Naive thymus-derived CD4-positive, alpha-beta T cell (primary cell): ENCODE data around the gene KLHL17. TPM values are rescaled to one million over a fixed set of nuclear protein-coding genes. Genes with fewer than 3 reads are reported as not detected.

ENCODE experiments used
- ATAC-seq: fragments of 150-1000 bp; cut with Tn5 transposase; 2 replicates; pipeline ENCODE4 v1.10.0; 2021; ENCODE audit warnings: mild to moderate bottlenecking, moderate library complexity
- CTCF ChIA-PET: fragments of 350-600 bp; sonication (Branson Sonifier 250); formaldehyde crosslinking; loops from one replicate; lab custom pipeline; 2021; ENCODE audit warnings: antibody characterized with exemption; lab: Charles Lee
- POLR2A ChIA-PET: fragments of 350-600 bp; sonication (Branson Sonifier 250); formaldehyde crosslinking; loops from one replicate; lab custom pipeline; 2021; ENCODE audit warnings: antibody characterized with exemption, inconsistent platforms; lab: Charles Lee
- DNase-seq, 9 donors: peaks; one replicate each; pipeline versions ENCODE4 v3.0.0 to v3.0.0-alpha.2; 2020 to 2022; ENCODE audit warnings: mixed read lengths in 1 of 9
- H3K27ac ChIP-seq: one replicate; pipeline ENCODE4 v1.7.0; 2013; ENCODE audit warnings: mild to moderate bottlenecking, low read depth, low read length, moderate library complexity
- H3K27me3 ChIP-seq, 2 donors: one replicate each; pipeline ENCODE4 v1.7.0; 2013; ENCODE audit warnings: low read length in 2 of 2, mild to moderate bottlenecking in 2 of 2, moderate library complexity in 2 of 2; ENCODE audit not compliant: control insufficient read depth in 2 of 2, insufficient read depth in 2 of 2
- H3K36me3 ChIP-seq, 3 experiments: 1 replicate in 2 of 3; 2 replicates in 1 of 3; pipeline ENCODE4 v1.7.0; 2013; ENCODE audit warnings: low read length in 3 of 3, mild to moderate bottlenecking in 3 of 3, moderate library complexity in 1 of 3; ENCODE audit not compliant: insufficient read depth in 3 of 3, control insufficient read depth in 2 of 3
- H3K4me1 ChIP-seq, 2 donors: one replicate each; pipeline ENCODE4 v1.7.0; 2013; ENCODE audit warnings: low read length in 2 of 2, mild to moderate bottlenecking in 2 of 2, moderate library complexity in 1 of 2; ENCODE audit not compliant: control insufficient read depth in 2 of 2, insufficient read depth in 2 of 2
- H3K4me3 ChIP-seq: 2 replicates; pipeline ENCODE4 v1.7.0; 2013; ENCODE audit warnings: mild to moderate bottlenecking, low read length
- H3K9me3 ChIP-seq, 3 experiments: 1 replicate in 2 of 3; 2 replicates in 1 of 3; pipeline ENCODE4 v1.7.0; 2013; ENCODE audit warnings: low read length in 3 of 3; ENCODE audit not compliant: control insufficient read depth in 2 of 3
- H3K27ac Mint-ChIP-seq, 9 donors: one replicate each; pipeline ENCODE4 v1.8.0; 2020 to 2022; ENCODE audit warnings: mixed read lengths in 9 of 9, mild to moderate bottlenecking in 8 of 9, moderate library complexity in 5 of 9, inconsistent platforms in 2 of 9
- H3K27me3 Mint-ChIP-seq, 5 donors: one replicate each; pipeline ENCODE4 v1.8.0; 2021 to 2022; ENCODE audit warnings: mixed read lengths in 5 of 5, mild to moderate bottlenecking in 1 of 5
- H3K36me3 Mint-ChIP-seq, 5 donors: one replicate each; pipeline ENCODE4 v1.8.0; 2020 to 2022; ENCODE audit warnings: mixed read lengths in 5 of 5, mild to moderate bottlenecking in 3 of 5, inconsistent platforms in 1 of 5
- H3K4me1 Mint-ChIP-seq, 7 donors: one replicate each; pipeline ENCODE4 v1.8.0; 2020 to 2022; ENCODE audit warnings: mixed read lengths in 7 of 7, mild to moderate bottlenecking in 3 of 7, inconsistent platforms in 1 of 7
- H3K4me3 Mint-ChIP-seq, 10 donors: one replicate each; pipeline ENCODE4 v1.8.0; 2020 to 2022; ENCODE audit warnings: mild to moderate bottlenecking in 10 of 10, mixed read lengths in 10 of 10, moderate library complexity in 6 of 10, inconsistent platforms in 2 of 10
- H3K9me3 Mint-ChIP-seq, 11 donors: one replicate each; pipeline ENCODE4 v1.8.0; 2020 to 2022; ENCODE audit warnings: mixed read lengths in 11 of 11, mild to moderate bottlenecking in 4 of 11, inconsistent platforms in 1 of 11, moderate library complexity in 1 of 11
- intact Hi-C, 2 donors: fragments of 100-400 bp; cut with micrococcal nuclease; formaldehyde crosslinking; loops; one replicate each; pipeline ENCODE4 v1.15.1; 2023
- polyA plus RNA-seq, 2 donors: library from polyadenylated mRNA; unstranded; fragments of 300-500 nt; fragmentation: Illumina TruSeq; gene quantifications; one replicate each; pipeline ENCODE4 v1.2.3, GENCODE V29; 2021
- total RNA-seq, 6 experiments: library from RNA in 5 of 6; stranded (reverse) in 5 of 6; gene quantifications; 1 replicate in 5 of 6; 2 replicates in 1 of 6; pipeline ENCODE4 v1.2.3 and lab custom pipeline; 2021 to 2026

KLHL17 gene
- total and polyA plus RNA-seq, 7 experiments from 2014 or later = 0.58 to 34.2 (median 20.7) TPM

DNA sequence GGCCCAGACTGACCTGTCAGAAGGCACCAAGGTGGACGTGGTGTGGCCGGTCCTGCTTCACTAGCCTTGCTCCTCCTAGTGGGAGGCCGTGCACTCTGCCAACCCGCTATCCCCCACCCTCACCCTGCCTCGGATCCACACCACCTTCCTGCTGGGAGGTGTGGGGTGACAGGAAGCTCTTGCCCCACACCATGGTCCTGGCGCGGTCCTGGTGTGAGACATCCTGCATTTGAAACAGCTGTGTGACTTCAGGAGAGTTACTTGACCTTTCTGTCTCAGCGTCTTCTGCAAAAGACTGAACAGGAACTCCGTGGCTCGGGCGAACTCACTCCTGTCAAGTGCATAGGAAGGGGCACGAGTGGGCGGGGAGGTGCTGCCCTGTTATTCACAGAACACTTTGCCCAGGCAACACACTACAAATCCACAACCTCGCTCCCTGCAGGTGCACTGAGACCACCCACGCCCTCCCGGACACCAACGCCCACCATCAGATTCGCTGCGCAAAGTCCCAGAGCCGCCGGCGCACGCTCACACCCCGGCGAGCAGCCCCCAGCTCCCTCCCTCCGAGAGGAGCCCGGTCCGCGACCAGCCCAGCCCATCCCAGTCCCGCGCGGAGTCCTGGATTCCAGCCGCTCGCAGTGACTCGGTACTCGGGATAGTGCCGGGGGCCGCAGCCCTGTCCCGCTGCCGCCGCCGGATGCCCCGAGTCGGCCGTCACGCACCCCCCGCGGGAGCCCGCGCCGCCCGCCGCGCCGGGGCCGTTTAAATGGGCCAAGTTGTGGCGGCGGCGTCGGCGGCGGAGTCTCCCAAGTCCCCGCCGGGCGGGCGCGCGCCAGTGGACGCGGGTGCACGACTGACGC lies 37.0 kb upstream of the KLHL17 start, which contains the start of gene SAMD11:
Gene SAMD11, plus strand, starts transcription at position 793 of the 860 bp plus-strand sequence. CDS start 509 bp downstream, outside the sequence.
- H3K36me3 ChIP-seq = no peaks in the 10 kb centered on the region
- ATAC-seq (peak; percentile 64), DNase-seq (peak; percentile 38 to 66 (median 59))
- no peak within 1 kb of the TSS for H3K27ac ChIP-seq
- H3K4me3 ChIP-seq = peak within 1 kb of the TSS; percentile 64
- intact Hi-C loops = no loop called here
- Mint-ChIP-seq H3K9me3 (no peaks in the 10 kb centered on the region), H3K27ac (peak within 1 kb of the TSS in 3 of 9 donors; percentile 19 to 62 (median 25)), H3K4me1 (peaks cover 6 to 20% (median 15%) of the 10 kb centered on the region in 7 donors), H3K4me3 (peak within 1 kb of the TSS; percentile 79 to 91 (median 86)), H3K36me3 (peaks cover 0 to 3% (median 0%) of the 10 kb centered on the region in 5 donors), H3K27me3 (peaks cover 37 to 60% (median 42%) of the 10 kb centered on the region in 5 donors)
- H3K9me3 ChIP-seq = no peaks in the 10 kb centered on the region
- POLR2A ChIA-PET = interaction anchor here (0.8 kb wide), 1 partner anchor 148 kb away, joined by 4 read pairs; no protein-coding TSS in a partner anchor
- peaks cover 7 to 27% of the 10 kb centered on the region in 2 donors for H3K27me3 ChIP-seq
- CTCF ChIA-PET = no interaction called here
- peaks cover 7 to 21% of the 10 kb centered on the region in 2 donors for H3K4me1 ChIP-seq

DNA sequence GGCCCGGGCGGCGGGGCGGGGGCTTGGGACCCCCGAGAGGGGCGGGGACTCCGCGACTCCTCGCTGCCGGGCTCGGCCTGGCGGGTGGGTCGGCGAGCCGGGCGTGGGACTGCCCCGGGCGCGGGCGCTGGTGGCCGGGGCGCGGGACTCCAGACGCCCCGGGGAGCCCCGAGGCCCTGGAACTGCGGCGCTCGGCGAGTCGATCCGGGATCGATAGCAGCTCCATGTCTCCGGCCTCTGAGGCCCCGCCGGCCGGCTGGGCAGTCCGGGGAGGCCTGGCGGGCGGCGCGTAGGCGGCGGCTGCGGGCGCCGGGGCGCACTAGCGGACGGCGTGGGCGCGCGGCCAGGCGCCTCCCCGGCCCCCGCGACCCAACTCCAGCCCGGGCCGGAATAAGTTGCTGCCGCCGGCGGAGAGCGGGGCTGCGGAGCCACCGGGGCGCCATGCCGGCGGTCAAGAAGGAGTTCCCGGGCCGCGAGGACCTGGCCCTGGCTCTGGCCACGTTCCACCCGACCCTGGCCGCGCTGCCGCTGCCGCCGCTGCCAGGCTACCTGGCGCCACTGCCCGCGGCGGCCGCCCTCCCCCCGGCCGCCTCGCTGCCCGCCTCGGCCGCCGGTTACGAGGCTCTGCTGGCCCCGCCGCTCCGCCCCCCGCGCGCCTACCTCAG lies 36.3 kb upstream of the KLHL17 start:
- ChIA-PET POLR2A (no interaction called here), CTCF (no interaction called here)
- intact Hi-C loops = no loop called here
- Histone ChIP-seq H3K36me3 (no peaks in the 10 kb centered on the region), H3K4me3 (no peak overlapping the region), H3K27me3 (peaks cover 7 to 27% of the 10 kb centered on the region in 2 donors), H3K4me1 (peaks cover 7 to 21% of the 10 kb centered on the region in 2 donors), H3K27ac (no peak overlapping the region), H3K9me3 (no peaks in the 10 kb centered on the region)
- peaks cover 0 to 3% (median 0%) of the 10 kb centered on the region in 5 donors for H3K36me3 Mint-ChIP-seq
- H3K27me3 Mint-ChIP-seq = peaks cover 30 to 57% (median 37%) of the 10 kb centered on the region in 5 donors
- H3K9me3 Mint-ChIP-seq = no peaks in the 10 kb centered on the region
- DNase-seq (no peak), ATAC-seq (no peak)
- H3K4me1 Mint-ChIP-seq = peaks cover 6 to 20% (median 15%) of the 10 kb centered on the region in 7 donors
- H3K4me3 Mint-ChIP-seq = peak overlapping the region in 4 of 10 donors; percentile 32 to 72 (median 64)
- H3K27ac Mint-ChIP-seq = no peak overlapping the region

DNA sequence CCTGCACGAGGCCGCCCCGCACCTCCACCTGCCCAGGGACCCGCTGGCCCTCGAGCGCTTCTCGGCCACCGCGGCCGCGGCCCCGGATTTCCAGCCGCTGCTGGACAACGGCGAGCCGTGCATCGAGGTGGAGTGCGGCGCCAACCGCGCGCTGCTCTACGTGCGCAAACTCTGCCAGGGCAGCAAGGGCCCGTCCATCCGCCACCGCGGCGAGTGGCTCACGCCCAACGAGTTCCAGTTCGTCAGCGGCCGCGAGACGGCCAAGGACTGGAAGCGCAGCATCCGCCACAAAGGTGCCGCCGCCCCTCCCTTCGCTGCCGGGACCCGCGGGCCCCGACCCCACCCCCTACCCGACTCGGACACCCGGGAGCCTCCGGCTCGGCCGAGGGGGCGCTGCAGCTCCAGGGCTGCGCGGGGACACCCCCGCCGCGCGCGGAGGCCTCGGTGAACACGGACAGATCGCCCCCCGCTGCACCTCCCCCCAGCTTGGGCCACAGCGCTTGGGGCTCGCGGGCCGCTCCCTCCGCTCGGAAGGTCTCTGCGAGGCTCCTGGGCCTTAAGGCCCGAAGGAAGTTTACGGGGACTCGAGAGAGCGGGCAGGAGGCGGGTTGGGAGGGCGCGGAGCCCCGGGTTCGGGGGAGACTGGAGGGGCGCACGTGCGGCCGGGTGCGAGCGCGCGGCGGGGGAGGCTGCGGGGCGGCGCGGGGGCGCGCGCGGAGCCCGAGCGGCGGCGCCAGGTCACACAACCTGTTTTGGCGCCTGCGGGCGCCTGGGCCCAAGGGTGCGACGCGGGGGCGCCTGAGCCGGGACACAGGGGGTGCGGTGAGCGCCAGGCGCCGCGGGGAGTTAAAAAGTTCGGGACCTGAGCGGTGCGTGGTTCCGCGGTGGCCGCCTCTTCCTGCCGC lies 35.5 kb upstream of the KLHL17 start:
- H3K4me3 ChIP-seq = peak overlapping the region; percentile 44
- peaks cover 7 to 27% of the 10 kb centered on the region in 2 donors for H3K27me3 ChIP-seq
- CTCF ChIA-PET = no interaction called here

DNA sequence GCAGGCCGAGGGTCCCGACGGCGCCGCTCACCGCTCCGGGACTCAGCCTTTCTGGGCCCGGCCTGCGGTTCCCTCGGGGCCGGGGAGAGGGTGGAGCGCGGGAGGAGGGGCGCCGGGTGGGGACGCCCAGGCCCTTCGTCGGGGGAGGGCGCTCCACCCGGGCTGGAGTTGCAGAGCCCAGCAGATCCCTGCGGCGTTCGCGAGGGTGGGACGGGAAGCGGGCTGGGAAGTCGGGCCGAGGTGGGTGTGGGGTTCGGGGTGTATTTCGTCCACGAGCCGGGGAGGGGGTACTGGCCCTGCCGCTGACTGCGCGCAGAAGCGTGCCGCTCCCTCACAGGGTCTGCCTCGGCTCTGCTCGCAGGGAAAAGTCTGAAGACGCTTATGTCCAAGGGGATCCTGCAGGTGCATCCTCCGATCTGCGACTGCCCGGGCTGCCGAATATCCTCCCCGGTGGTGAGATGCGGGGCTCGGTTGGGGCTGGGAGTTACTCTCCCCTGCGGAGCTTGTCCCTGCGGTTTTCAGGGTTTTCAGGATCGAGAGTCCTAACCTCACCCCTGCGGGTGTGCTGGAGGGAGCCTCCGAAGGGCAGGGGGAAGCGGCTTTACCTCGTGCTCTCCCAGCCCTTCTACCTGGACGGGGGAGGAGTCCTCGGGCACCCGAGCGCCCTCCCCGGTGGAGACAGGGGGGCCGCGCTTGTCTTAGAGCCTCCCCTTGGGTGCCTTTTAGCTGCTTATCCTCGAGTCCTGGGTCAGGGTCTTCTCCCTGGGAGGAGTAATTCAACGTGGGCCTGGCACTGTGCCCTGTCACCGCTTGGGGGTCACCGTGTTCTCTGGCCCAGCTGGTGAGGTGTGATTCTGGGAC lies 34.6 kb upstream of the KLHL17 start:
- H3K27me3 ChIP-seq = peaks cover 7 to 26% of the 10 kb centered on the region in 2 donors
- Mint-ChIP-seq H3K36me3 (peaks cover 0 to 3% (median 0%) of the 10 kb centered on the region in 5 donors), H3K27me3 (peaks cover 17 to 51% (median 31%) of the 10 kb centered on the region in 5 donors), H3K4me1 (peaks cover 2 to 15% (median 11%) of the 10 kb centered on the region in 7 donors), H3K9me3 (no peaks in the 10 kb centered on the region), H3K27ac (peak overlapping the region in 1 of 9 donors; percentile 46), H3K4me3 (peak overlapping the region in 9 of 10 donors; percentile 33 to 76 (median 47))
- H3K4me3 ChIP-seq = no peak overlapping the region
- no peaks in the 10 kb centered on the region for H3K36me3 ChIP-seq
- ChIA-PET POLR2A (no interaction called here), CTCF (no interaction called here)
- DNase-seq = no peak
- H3K9me3 ChIP-seq = no peaks in the 10 kb centered on the region
- no peak for ATAC-seq
- H3K4me1 ChIP-seq = peaks cover 7 to 19% of the 10 kb centered on the region in 2 donors
- intact Hi-C loops = loop anchor here in 1 of 2 donors (1.0 kb wide), 1 partner anchor 34 kb away; the partner anchor contains the start of gene NOC2L
- H3K27ac ChIP-seq = no peak overlapping the region

More for the DNA sequence above, 35.5 kb upstream of the KLHL17 start:
- intact Hi-C loops = loop anchor here in 1 of 2 donors (1.0 kb wide), 1 partner anchor 34 kb away; the partner anchor contains the start of gene NOC2L
- POLR2A ChIA-PET = no interaction called here
- H3K27ac ChIP-seq = no peak overlapping the region
- H3K9me3 ChIP-seq = no peaks in the 10 kb centered on the region
- H3K9me3 Mint-ChIP-seq = no peaks in the 10 kb centered on the region
- peaks cover 0 to 3% (median 0%) of the 10 kb centered on the region in 5 donors for H3K36me3 Mint-ChIP-seq
- H3K4me1 ChIP-seq = peaks cover 7 to 21% of the 10 kb centered on the region in 2 donors
- peak overlapping the region in 8 of 10 donors; percentile 8 to 72 (median 38) for H3K4me3 Mint-ChIP-seq
- DNase-seq (no peak), ATAC-seq (no peak)
- H3K27ac Mint-ChIP-seq = no peak overlapping the region
- peaks cover 6 to 20% (median 15%) of the 10 kb centered on the region in 7 donors for H3K4me1 Mint-ChIP-seq
- peaks cover 26 to 59% (median 37%) of the 10 kb centered on the region in 5 donors for H3K27me3 Mint-ChIP-seq
- no peaks in the 10 kb centered on the region for H3K36me3 ChIP-seq

DNA sequence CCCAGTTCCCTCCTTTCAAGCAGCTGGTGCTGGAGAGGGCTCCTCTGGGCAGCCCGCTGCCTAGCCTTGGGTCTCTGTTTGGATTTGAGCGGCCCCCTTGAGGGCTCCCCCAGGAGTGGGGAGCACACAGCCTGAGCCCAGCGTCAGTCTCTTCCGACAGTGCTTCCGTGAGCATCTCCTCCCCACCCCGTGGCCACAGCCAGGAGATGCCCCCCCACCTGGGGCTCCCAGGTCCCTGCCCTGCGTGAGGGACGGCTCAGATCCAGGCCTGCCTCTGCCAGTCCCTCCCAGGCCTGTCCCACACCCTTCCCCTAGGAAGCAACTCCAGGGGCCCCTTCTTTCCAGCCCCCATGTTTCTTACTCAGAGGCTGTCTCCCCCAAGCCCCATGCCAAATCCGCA lies 33.1 kb upstream of the KLHL17 start:
- no peak for ATAC-seq
- Mint-ChIP-seq H3K9me3 (no peaks in the 10 kb centered on the region), H3K27me3 (peaks cover 15 to 46% (median 21%) of the 10 kb centered on the region in 5 donors), H3K4me1 (peaks cover 0 to 10% (median 6%) of the 10 kb centered on the region in 7 donors), H3K4me3 (no peak overlapping the region), H3K27ac (no peak overlapping the region), H3K36me3 (no peaks in the 10 kb centered on the region)
- H3K9me3 ChIP-seq = no peaks in the 10 kb centered on the region
- no peak overlapping the region for H3K27ac ChIP-seq
- no peak for DNase-seq
- no peaks in the 10 kb centered on the region for H3K36me3 ChIP-seq
- no peak overlapping the region for H3K4me3 ChIP-seq
- H3K27me3 ChIP-seq = peaks cover 7 to 16% of the 10 kb centered on the region in 2 donors
- ChIA-PET POLR2A (no interaction called here), CTCF (no interaction called here)
- intact Hi-C loops = no loop called here
- peaks cover 3 to 11% of the 10 kb centered on the region in 2 donors for H3K4me1 ChIP-seq
